ENCODE results near the gene CAB39. TPM values are rescaled to one million over a fixed set of nuclear protein-coding genes. Genes with fewer than 3 reads are reported as not detected.

The CAB39 gene
- polyA plus RNA-seq, 1 experiment, result 23.6 TPM

- no peak overlapping the region for H3K4me3 ChIP-seq (ENCODE audit: low read depth, low read length)
- H3K36me3 ChIP-seq (ENCODE audit: control insufficient read depth, insufficient read depth, low read length), result no peaks in the 10 kb centered on the region
- DNase-seq (ENCODE audit: low read depth), result no peak
- TF ChIP-seq CTCF (IDR thresholded peaks at IDR 0.05; ENCODE audit: insufficient read depth, low read depth, low read length), result no peak
- ChIA-PET POLR2A (no interaction called here), CTCF (interaction anchor here (1.4 kb wide), 1 partner anchor 12 kb away, joined by 3 read pairs; no protein-coding TSS in a partner anchor)
- peaks cover 3% of the 10 kb centered on the region for H3K27me3 ChIP-seq (ENCODE audit: control insufficient read depth, insufficient read depth, low read length)
These were observed 39.8 kb upstream of the CAB39 start for GRCh38 chr2:230672836-230673235.

GRCh38 chr2:230674401-230674800, 38.2 kb upstream of the CAB39 start:
- DNase-seq (ENCODE audit: low read depth), result no peak
- no peak for TF ChIP-seq CTCF (IDR thresholded peaks at IDR 0.05; ENCODE audit: insufficient read depth, low read depth, low read length)
- H3K36me3 ChIP-seq (ENCODE audit: control insufficient read depth, insufficient read depth, low read length), result no peaks in the 10 kb centered on the region
- peaks cover 3% of the 10 kb centered on the region for H3K27me3 ChIP-seq (ENCODE audit: control insufficient read depth, insufficient read depth, low read length)
- CTCF ChIA-PET, result no interaction called here
- H3K4me3 ChIP-seq (ENCODE audit: low read depth, low read length), result no peak overlapping the region
- POLR2A ChIA-PET, result no interaction called here

- no peak overlapping the region for H3K4me3 ChIP-seq (ENCODE audit: low read depth, low read length)
- TF ChIP-seq CTCF (IDR thresholded peaks at IDR 0.05; ENCODE audit: insufficient read depth, low read depth, low read length), result no peak
- CTCF ChIA-PET, result no interaction called here
- no peak for DNase-seq (ENCODE audit: low read depth)
- POLR2A ChIA-PET, result no interaction called here
- H3K27me3 ChIP-seq (ENCODE audit: control insufficient read depth, insufficient read depth, low read length), result peaks cover 3% of the 10 kb centered on the region
- H3K36me3 ChIP-seq (ENCODE audit: control insufficient read depth, insufficient read depth, low read length), result no peaks in the 10 kb centered on the region
These were observed 37.5 kb upstream of the CAB39 start for GRCh38 chr2:230674966-230675672.

- ChIA-PET POLR2A (no interaction called here), CTCF (interaction anchor here (0.6 kb wide), 3 partner anchors 17 to 213 kb away, joined by 3 to 4 read pairs (median 3); no protein-coding TSS in a partner anchor)
These were observed 36.1 kb upstream of the CAB39 start for GRCh38 chr2:230676546-230676945.

More at GRCh38 chr2:230676546-230676945, 36.1 kb upstream of the CAB39 start:
- Histone ChIP-seq H3K27me3 (ENCODE audit: control insufficient read depth, insufficient read depth, low read length) (peaks cover 3% of the 10 kb centered on the region), H3K36me3 (ENCODE audit: control insufficient read depth, insufficient read depth, low read length) (no peaks in the 10 kb centered on the region), H3K4me3 (ENCODE audit: low read depth, low read length) (no peak overlapping the region)
- TF ChIP-seq CTCF (IDR thresholded peaks at IDR 0.05; ENCODE audit: insufficient read depth, low read depth, low read length), result no peak
- DNase-seq (ENCODE audit: low read depth), result no peak
